Vagina (tissue), 2 donors: ENCODE measurements around the gene FANK1.
"Not testable (repeated sequence)": the region's sequence is repeated elsewhere in the genome, so short reads cannot be mapped to it uniquely, and the experiment has no call there.

Experiments used
- CTCF ChIP-seq, 3 experiments: fragments of 450-650 bp in 2 of 3; fragments of 200-600 bp in 1 of 3; sonication (generic) in 1 of 3; IDR thresholded peaks; one replicate each; pipeline ENCODE4 v1.5.1; 2017 to 2019; ENCODE audit warnings: antibody characterized with exemption in 3 of 3, mild to moderate bottlenecking in 2 of 3, moderate library complexity in 2 of 3
- POLR2A ChIP-seq, 2 donors: fragments of 450-650 bp; IDR thresholded peaks; one replicate each; pipeline ENCODE4 v1.6.1; 2017; ENCODE audit warnings: antibody characterized with exemption in 2 of 2, mild to moderate bottlenecking in 2 of 2, moderate library complexity in 2 of 2
- POLR2AphosphoS5 ChIP-seq, 2 donors: sonication (generic); formaldehyde crosslinking; IDR thresholded peaks; one replicate each; pipeline ENCODE4 v1.9.0; 2017; ENCODE audit warnings: antibody characterized with exemption in 2 of 2, mild to moderate bottlenecking in 2 of 2, low read depth in 1 of 2; ENCODE audit not compliant: insufficient read depth in 1 of 2

- TF ChIP-seq CTCF (IDR thresholded peaks at IDR 0.05); POLR2AphosphoS5 (IDR thresholded peaks at IDR 0.05; ENCODE audit: insufficient read depth in 1 of 2, low read depth in 1 of 2); POLR2A (IDR thresholded peaks at IDR 0.05): not testable (repeated sequence)
Observed at GRCh38 chr10:125903135-125903640, 6.8 kb downstream of the FANK1 start.
